Karpas-422 (cell line): ENCODE results near the gene FOLR1. TPM values are rescaled to one million over a fixed set of nuclear protein-coding genes. Genes with fewer than 3 reads are reported as not detected.
A peak's percentile ranks its signal among the peaks of the same experiment; 100 is the strongest.

Experiments
- DNase-seq: peaks from one replicate; pipeline ENCODE4 v3.0.0-alpha.2; 2015
- H2AFZ ChIP-seq: fragments of 200-600 bp; sonication (generic); 2 replicates; pipeline ENCODE4 v1.6.1; 2014; ENCODE audit warnings: antibody characterized with exemption, low read length, mixed read lengths
- H3K27ac ChIP-seq: fragments of 200-600 bp; sonication (generic); 2 replicates; pipeline ENCODE4 v1.5.1; 2014; ENCODE audit warnings: mild to moderate bottlenecking, low read length, moderate library complexity
- H3K27me3 ChIP-seq: fragments of 200-600 bp; sonication (generic); 2 replicates; pipeline ENCODE4 v1.6.1; 2014; ENCODE audit warnings: low read length, mixed read lengths
- H3K36me3 ChIP-seq: fragments of 200-600 bp; sonication (generic); 2 replicates; pipeline ENCODE4 v1.6.1; 2014; ENCODE audit warnings: low read length, mixed read lengths; ENCODE audit not compliant: insufficient read depth
- H3K4me1 ChIP-seq: fragments of 200-600 bp; sonication (generic); 2 replicates; pipeline ENCODE4 v1.6.1; 2014; ENCODE audit warnings: mild to moderate bottlenecking, low read length, mixed read lengths
- H3K4me2 ChIP-seq: fragments of 200-600 bp; sonication (generic); 2 replicates; pipeline ENCODE4 v1.6.1; 2014; ENCODE audit warnings: low read length, low read depth, mild to moderate bottlenecking; ENCODE audit not compliant: poor library complexity, severe bottlenecking
- H3K4me3 ChIP-seq: fragments of 200-600 bp; sonication (generic); 2 replicates; pipeline ENCODE4 v1.5.1; 2014; ENCODE audit warnings: mild to moderate bottlenecking, antibody characterized with exemption, low read length, mixed read lengths
- H3K79me2 ChIP-seq: fragments of 200-600 bp; sonication (generic); 2 replicates; pipeline ENCODE4 v1.6.1; 2014; ENCODE audit warnings: mild to moderate bottlenecking, low read length, mixed read lengths
- H3K9ac ChIP-seq: fragments of 200-600 bp; sonication (generic); 2 replicates; pipeline ENCODE4 v1.6.0; 2014; ENCODE audit warnings: low read length
- H3K9me2 ChIP-seq: fragments of 200-600 bp; sonication (generic), shearing (Covaris generic); replicated peaks from 2 replicates; pipeline ENCODE4 v1.6.0; 2014; ENCODE audit warnings: mild to moderate bottlenecking, low read length, moderate library complexity; ENCODE audit not compliant: insufficient read depth
- H3K9me3 ChIP-seq: fragments of 300-700, 200-600 bp; sonication (generic); 2 replicates; pipeline ENCODE4 v1.6.1; 2014; ENCODE audit warnings: low read length, mixed read lengths
- H4K20me1 ChIP-seq: fragments of 200-600 bp; sonication (generic); 2 replicates; pipeline ENCODE4 v1.6.1; 2014; ENCODE audit warnings: mild to moderate bottlenecking, antibody characterized with exemption, low read length, low read depth; ENCODE audit not compliant: insufficient read depth
- total RNA-seq: library from RNA; depleted of rRNA; stranded (reverse); fragments of >200 nt; shearing (Covaris generic); gene quantifications from 2 replicates; pipeline ENCODE4 v1.2.3, GENCODE V29; 2014; ENCODE audit warnings: low replicate concordance

FOLR1 gene
- total RNA-seq, 1 experiment from 2014 or later = not detected

GRCh38 chr11:72236774-72237111 lies 44.8 kb downstream of the FOLR1 start:
- Histone ChIP-seq H3K79me2 (no peaks in the 10 kb centered on the region), H3K9me2 (no peaks in the 10 kb centered on the region), H4K20me1 (peaks cover 8% of the 10 kb centered on the region; the same call in 1 of the 2 replicates), H3K4me3 (no peak overlapping the region), H3K4me1 (no peaks in the 10 kb centered on the region), H3K9me3 (no peaks in the 10 kb centered on the region), H3K9ac (no peak overlapping the region), H3K27ac (no peak overlapping the region), H3K27me3 (no peaks in the 10 kb centered on the region), H3K4me2 (no peak overlapping the region), H2AFZ (no peak overlapping the region), H3K36me3 (0 out of 2 replicates have a peak, but pooled peaks cover 8% of the 10 kb centered on the region)
- DNase-seq = no peak

GRCh38 chr11:72237112-72237931 lies 45.4 kb downstream of the FOLR1 start:
- Histone ChIP-seq H3K4me3 (no peak overlapping the region), H3K9me2 (no peaks in the 10 kb centered on the region), H3K4me2 (no peak overlapping the region), H3K9ac (no peak overlapping the region), H3K27ac (no peak overlapping the region), H3K4me1 (no peaks in the 10 kb centered on the region), H3K36me3 (0 out of 2 replicates have a peak, but pooled peaks cover 5% of the 10 kb centered on the region), H3K27me3 (no peaks in the 10 kb centered on the region), H3K79me2 (no peaks in the 10 kb centered on the region), H2AFZ (no peak overlapping the region), H3K9me3 (no peaks in the 10 kb centered on the region), H4K20me1 (peaks cover 8% of the 10 kb centered on the region; the same call in 1 of the 2 replicates)
- DNase-seq = no peak

- no peak overlapping the region for H2AFZ ChIP-seq
- no peaks in the 10 kb centered on the region for H3K9me2 ChIP-seq
- no peak overlapping the region for H3K9ac ChIP-seq
- no peak overlapping the region for H3K27ac ChIP-seq
- 0 out of 2 replicates have a peak, but pooled peaks cover 5% of the 10 kb centered on the region for H3K36me3 ChIP-seq
- H3K27me3 ChIP-seq = no peaks in the 10 kb centered on the region
- DNase-seq = peak; percentile 90
- no peaks in the 10 kb centered on the region for H3K4me1 ChIP-seq
- no peaks in the 10 kb centered on the region for H3K9me3 ChIP-seq
- H3K79me2 ChIP-seq = no peaks in the 10 kb centered on the region
- peaks cover 8% of the 10 kb centered on the region; the same call in 1 of the 2 replicates for H4K20me1 ChIP-seq
- H3K4me2 ChIP-seq = no peak overlapping the region
- no peak overlapping the region for H3K4me3 ChIP-seq
Observed at GRCh38 chr11:72238040-72238450, 46.1 kb downstream of the FOLR1 start.

- Histone ChIP-seq H3K9ac (no peak overlapping the region), H3K4me2 (no peak overlapping the region), H4K20me1 (peaks cover 8% of the 10 kb centered on the region; the same call in 1 of the 2 replicates)
Observed at GRCh38 chr11:72238492-72239312, 46.8 kb downstream of the FOLR1 start.

GRCh38 chr11:72239313-72239848 lies 47.4 kb downstream of the FOLR1 start:
- Histone ChIP-seq H3K27me3 (no peaks in the 10 kb centered on the region), H2AFZ (no peak overlapping the region), H3K4me3 (no peak overlapping the region), H4K20me1 (peaks cover 8% of the 10 kb centered on the region; the same call in 1 of the 2 replicates), H3K4me1 (no peaks in the 10 kb centered on the region), H3K9ac (no peak overlapping the region), H3K4me2 (no peak overlapping the region), H3K9me3 (no peaks in the 10 kb centered on the region), H3K27ac (no peak overlapping the region), H3K79me2 (no peaks in the 10 kb centered on the region), H3K36me3 (0 out of 2 replicates have a peak, but pooled peaks cover 5% of the 10 kb centered on the region), H3K9me2 (no peaks in the 10 kb centered on the region)
- DNase-seq = peak; percentile 54

More at GRCh38 chr11:72238492-72239312, 46.8 kb downstream of the FOLR1 start:
- Histone ChIP-seq H2AFZ (no peak overlapping the region), H3K4me3 (no peak overlapping the region), H3K36me3 (0 out of 2 replicates have a peak, but pooled peaks cover 5% of the 10 kb centered on the region), H3K9me3 (no peaks in the 10 kb centered on the region), H3K9me2 (no peaks in the 10 kb centered on the region), H3K27ac (no peak overlapping the region), H3K27me3 (no peaks in the 10 kb centered on the region), H3K79me2 (no peaks in the 10 kb centered on the region), H3K4me1 (no peaks in the 10 kb centered on the region)
- no peak for DNase-seq

GRCh38 chr11:72239849-72240460 lies 48.0 kb downstream of the FOLR1 start:
- no peak overlapping the region for H3K4me3 ChIP-seq
- peaks cover 8% of the 10 kb centered on the region; the same call in 1 of the 2 replicates for H4K20me1 ChIP-seq
- H3K4me1 ChIP-seq = no peaks in the 10 kb centered on the region
- no peak overlapping the region for H3K9ac ChIP-seq
- DNase-seq = no peak
- H3K27me3 ChIP-seq = no peaks in the 10 kb centered on the region
- no peaks in the 10 kb centered on the region for H3K9me3 ChIP-seq
- no peaks in the 10 kb centered on the region for H3K9me2 ChIP-seq
- H3K27ac ChIP-seq = no peak overlapping the region
- H2AFZ ChIP-seq = no peak overlapping the region
- H3K4me2 ChIP-seq = no peak overlapping the region
- no peaks in the 10 kb centered on the region for H3K79me2 ChIP-seq
- 0 out of 2 replicates have a peak, but pooled peaks cover 5% of the 10 kb centered on the region for H3K36me3 ChIP-seq

- Histone ChIP-seq H3K9me3 (no peaks in the 10 kb centered on the region), H3K4me1 (no peaks in the 10 kb centered on the region), H3K9me2 (no peaks in the 10 kb centered on the region), H3K4me3 (no peak overlapping the region), H3K27me3 (no peaks in the 10 kb centered on the region), H3K27ac (no peak overlapping the region), H4K20me1 (peaks cover 8% of the 10 kb centered on the region; the same call in 1 of the 2 replicates), H3K79me2 (no peaks in the 10 kb centered on the region), H3K36me3 (0 out of 2 replicates have a peak, but pooled peaks cover 5% of the 10 kb centered on the region), H2AFZ (no peak overlapping the region), H3K4me2 (no peak overlapping the region), H3K9ac (no peak overlapping the region)
- peak; percentile 59 for DNase-seq
Observed at GRCh38 chr11:72240461-72241290, 48.7 kb downstream of the FOLR1 start.
